SKM-1 (cell line): ENCODE measurements around the gene PLAAT2.
"Not testable (repeated sequence)": the region's sequence is repeated elsewhere in the genome, so short reads cannot be mapped to it uniquely, and the experiment has no call there.

Source experiments
- DNase-seq: peaks from one replicate; lab custom pipeline; 2025; ENCODE audit not compliant: unreplicated experiment; lab: John Stamatoyannopoulos, UW

PLAAT2 gene

GRCh38 chr11:63550156-63550700 is 13.0 kb downstream of the PLAAT2 start:
- DNase-seq, result not testable (repeated sequence)

- DNase-seq, result no peak
These were observed 13.8 kb downstream of the PLAAT2 start for GRCh38 chr11:63549411-63549810.

- no peak for DNase-seq
These were observed 15.0 kb downstream of the PLAAT2 start for GRCh38 chr11:63548178-63548577.

GRCh38 chr11:63547061-63547460 is 16.1 kb downstream of the PLAAT2 start:
- no peak for DNase-seq

- no peak for DNase-seq
These were observed 19.5 kb downstream of the PLAAT2 start for GRCh38 chr11:63543711-63544110.

GRCh38 chr11:63542506-63542905 is 20.7 kb downstream of the PLAAT2 start:
- DNase-seq, result not testable (repeated sequence)

- DNase-seq, result no peak
These were observed 25.7 kb downstream of the PLAAT2 start for GRCh38 chr11:63537293-63538101.

- no peak for DNase-seq
These were observed 26.4 kb downstream of the PLAAT2 start, which contains the start of gene PLAAT4 for GRCh38 chr11:63536669-63537292. TSS of gene PLAAT4 (plus strand) at chr11:63536808. CDS start at chr11:63536869, 61 bp downstream.

- DNase-seq, result no peak
These were observed 27.4 kb downstream of the PLAAT2 start for GRCh38 chr11:63535734-63536133.

- DNase-seq, result no peak
These were observed 28.2 kb downstream of the PLAAT2 start for GRCh38 chr11:63534895-63535461.

GRCh38 chr11:63534076-63534475 is 29.1 kb downstream of the PLAAT2 start:
- DNase-seq, result no peak

- no peak for DNase-seq
These were observed 30.2 kb downstream of the PLAAT2 start for GRCh38 chr11:63532799-63533475.

- DNase-seq, result no peak
These were observed 31.1 kb downstream of the PLAAT2 start for GRCh38 chr11:63532117-63532516.

GRCh38 chr11:63531074-63531792 is 31.9 kb downstream of the PLAAT2 start:
- peak; percentile 34 for DNase-seq

- no peak for DNase-seq
These were observed 33.2 kb downstream of the PLAAT2 start for GRCh38 chr11:63530021-63530420.

GRCh38 chr11:63529373-63529772 is 33.8 kb downstream of the PLAAT2 start:
- DNase-seq, result not testable (repeated sequence)

- DNase-seq, result not testable (repeated sequence)
These were observed 34.4 kb downstream of the PLAAT2 start for GRCh38 chr11:63528729-63529278.

- DNase-seq, result not testable (repeated sequence)
These were observed 35.0 kb downstream of the PLAAT2 start for GRCh38 chr11:63528156-63528555.

- no peak for DNase-seq
These were observed 35.5 kb downstream of the PLAAT2 start for GRCh38 chr11:63527667-63528066.

GRCh38 chr11:63523151-63523550 is 40.0 kb downstream of the PLAAT2 start:
- DNase-seq, result no peak
